ENCODE data around the gene LRRC27.

Gene LRRC27

DNA sequence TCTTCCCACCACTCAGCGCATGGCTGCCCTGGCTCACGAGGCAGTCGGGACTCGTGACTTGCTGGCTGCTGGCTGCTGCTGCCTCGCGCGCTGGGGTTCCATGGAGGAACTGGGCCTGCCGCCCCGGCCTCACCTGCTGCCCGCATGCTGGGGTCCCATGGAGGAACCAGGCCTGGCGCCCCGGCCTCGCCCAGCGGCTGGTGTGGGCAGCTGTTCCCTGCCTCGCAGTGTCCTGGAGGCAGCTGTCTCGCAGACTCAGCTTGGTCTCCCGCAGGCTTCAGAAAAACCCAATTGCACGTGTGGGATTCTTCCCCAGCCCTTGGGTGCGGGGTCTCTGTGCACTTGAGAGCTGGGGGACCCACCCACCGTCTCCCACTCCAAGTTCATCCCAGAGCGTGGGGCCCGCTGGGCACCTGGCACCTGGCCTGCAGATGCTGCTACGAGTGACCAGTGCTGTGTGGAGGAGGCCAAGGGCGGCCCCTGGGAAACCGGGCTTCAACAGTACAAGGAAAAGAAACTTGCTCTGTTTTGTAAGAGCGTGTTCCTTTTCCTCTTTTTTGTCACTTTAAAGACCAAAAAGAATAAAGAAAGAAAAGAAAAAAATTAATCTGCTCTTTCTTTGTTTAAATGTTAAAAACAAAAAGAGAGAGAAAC, 85.4 kb downstream of the LRRC27 start:
- TF ChIP-seq, protein P1, sequence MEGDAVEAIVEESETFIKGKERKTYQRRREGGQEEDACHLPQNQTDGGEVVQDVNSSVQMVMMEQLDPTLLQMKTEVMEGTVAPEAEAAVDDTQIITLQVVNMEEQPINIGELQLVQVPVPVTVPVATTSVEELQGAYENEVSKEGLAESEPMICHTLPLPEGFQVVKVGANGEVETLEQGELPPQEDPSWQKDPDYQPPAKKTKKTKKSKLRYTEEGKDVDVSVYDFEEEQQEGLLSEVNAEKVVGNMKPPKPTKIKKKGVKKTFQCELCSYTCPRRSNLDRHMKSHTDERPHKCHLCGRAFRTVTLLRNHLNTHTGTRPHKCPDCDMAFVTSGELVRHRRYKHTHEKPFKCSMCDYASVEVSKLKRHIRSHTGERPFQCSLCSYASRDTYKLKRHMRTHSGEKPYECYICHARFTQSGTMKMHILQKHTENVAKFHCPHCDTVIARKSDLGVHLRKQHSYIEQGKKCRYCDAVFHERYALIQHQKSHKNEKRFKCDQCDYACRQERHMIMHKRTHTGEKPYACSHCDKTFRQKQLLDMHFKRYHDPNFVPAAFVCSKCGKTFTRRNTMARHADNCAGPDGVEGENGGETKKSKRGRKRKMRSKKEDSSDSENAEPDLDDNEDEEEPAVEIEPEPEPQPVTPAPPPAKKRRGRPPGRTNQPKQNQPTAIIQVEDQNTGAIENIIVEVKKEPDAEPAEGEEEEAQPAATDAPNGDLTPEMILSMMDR (IDR thresholded peaks at IDR 0.05; ENCODE audit: insufficient read depth, low read depth, low read length, missing control alignments): no peak
- DNase-seq (ENCODE audit: low read depth): no peak
- H3K4me3 ChIP-seq (ENCODE audit: low read length): no peak overlapping the region

- no peak overlapping the region for H3K4me3 ChIP-seq (ENCODE audit: low read length)
- peak; percentile 65 for DNase-seq (ENCODE audit: low read depth)
- TF ChIP-seq, protein P1 (IDR thresholded peaks at IDR 0.05; ENCODE audit: insufficient read depth, low read depth, low read length, missing control alignments): no peak
Observed at GRCh38 chr10:132417957-132418441, 86.0 kb downstream of the LRRC27 start.

DNA sequence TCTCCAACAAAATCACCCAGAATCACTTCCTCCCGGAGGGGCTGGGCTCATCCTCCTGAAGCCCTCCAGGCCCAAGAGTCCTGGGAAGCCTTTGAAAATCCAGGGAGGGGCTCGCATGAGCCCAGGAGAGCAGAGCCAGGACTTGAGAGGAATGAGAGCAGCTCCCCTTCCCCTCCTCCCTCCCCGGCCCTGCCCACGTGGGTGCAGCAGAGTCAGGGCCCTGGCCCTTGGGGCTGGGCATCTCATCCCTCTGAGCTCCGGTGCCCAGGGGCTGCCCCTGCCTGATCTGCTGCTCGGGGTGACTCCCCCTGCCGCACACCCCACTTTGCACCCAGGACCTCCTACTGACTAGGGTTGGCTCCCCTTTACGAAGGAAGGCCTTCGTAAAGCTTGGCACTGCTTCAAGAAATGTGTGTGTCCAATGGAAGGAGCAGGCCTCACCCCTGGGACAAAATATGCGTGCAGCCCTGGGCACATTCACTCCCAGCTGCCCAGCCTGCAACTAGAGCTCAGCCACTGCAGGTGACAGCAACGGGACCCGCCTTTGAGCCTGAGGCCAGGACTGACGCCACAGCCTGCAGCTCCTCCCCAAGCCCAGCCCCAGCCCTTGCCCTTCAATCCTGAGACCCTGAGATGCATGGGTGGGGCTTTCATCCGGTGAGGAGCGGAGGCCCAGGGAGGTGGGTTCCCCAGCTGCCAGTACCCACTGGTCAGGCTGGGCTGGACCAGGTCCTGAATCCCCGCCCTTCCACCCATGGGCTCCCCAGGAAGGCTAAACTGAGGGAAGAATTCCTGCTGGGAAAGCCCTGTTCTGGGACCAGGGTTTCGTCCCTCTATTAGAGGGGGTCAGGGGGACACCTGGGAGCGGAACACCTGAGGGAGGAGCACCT, 86.8 kb downstream of the LRRC27 start:
- H3K4me3 ChIP-seq (ENCODE audit: low read length): no peak overlapping the region
- TF ChIP-seq, protein P1 (IDR thresholded peaks at IDR 0.05; ENCODE audit: insufficient read depth, low read depth, low read length, missing control alignments): no peak
- peak; percentile 61 for DNase-seq (ENCODE audit: low read depth)

- DNase-seq (ENCODE audit: low read depth): no peak
- H3K4me3 ChIP-seq (ENCODE audit: low read length): no peak overlapping the region
- TF ChIP-seq, protein P1 (IDR thresholded peaks at IDR 0.05; ENCODE audit: insufficient read depth, low read depth, low read length, missing control alignments): no peak
Observed at GRCh38 chr10:132419538-132420468, 87.8 kb downstream of the LRRC27 start.

GRCh38 chr10:132420469-132420980, 88.5 kb downstream of the LRRC27 start:
- H3K4me3 ChIP-seq (ENCODE audit: low read length): no peak overlapping the region
- TF ChIP-seq, protein P1 (IDR thresholded peaks at IDR 0.05; ENCODE audit: insufficient read depth, low read depth, low read length, missing control alignments): no peak
- no peak for DNase-seq (ENCODE audit: low read depth)
